Trophoblast cell (in vitro differentiated cells and primary cell): ENCODE measurements around the gene SSBP3.

Experiments used
- DNase-seq, 2 donors: peaks; one replicate each; pipeline ENCODE4 v3.0.0-alpha.2; 2016
- H2AFZ ChIP-seq: 2 replicates; pipeline ENCODE4 v1.6.1; 2013; ENCODE audit warnings: low read length, moderate library complexity, mild to moderate bottlenecking; ENCODE audit not compliant: insufficient read depth, poor library complexity
- H2AK5ac ChIP-seq: 2 replicates; pipeline ENCODE4 v1.6.1; 2013; ENCODE audit warnings: mild to moderate bottlenecking, low read length
- H2BK120ac ChIP-seq: 2 replicates; pipeline ENCODE4 v1.6.1; 2013; ENCODE audit warnings: low read length, mild to moderate bottlenecking, moderate library complexity; ENCODE audit not compliant: insufficient read depth, poor library complexity
- H2BK12ac ChIP-seq: 2 replicates; pipeline ENCODE4 v1.6.1; 2013; ENCODE audit warnings: mild to moderate bottlenecking, low read length, moderate library complexity
- H2BK5ac ChIP-seq: 2 replicates; pipeline ENCODE4 v1.6.1; 2013; ENCODE audit warnings: low read length, low read depth, moderate library complexity, mild to moderate bottlenecking; ENCODE audit not compliant: poor library complexity
- H3K14ac ChIP-seq: 2 replicates; pipeline ENCODE4 v1.6.1; 2013; ENCODE audit warnings: mild to moderate bottlenecking, low read length
- H3K18ac ChIP-seq: 2 replicates; pipeline ENCODE4 v1.6.1; 2013; ENCODE audit warnings: mild to moderate bottlenecking, low read length
- H3K23ac ChIP-seq: 2 replicates; pipeline ENCODE4 v1.6.1; 2013; ENCODE audit warnings: low read length
- H3K27ac ChIP-seq: 2 replicates; pipeline ENCODE4 v1.5.1; 2013; ENCODE audit warnings: low read depth, mild to moderate bottlenecking, inconsistent platforms, low read length, moderate library complexity
- H3K27me3 ChIP-seq: 2 replicates; pipeline ENCODE4 v1.6.1; 2013; ENCODE audit warnings: inconsistent platforms, mild to moderate bottlenecking, low read length, moderate library complexity; ENCODE audit not compliant: insufficient read depth
- H3K36me3 ChIP-seq, 2 experiments: 1 replicate in 1 of 2; 2 replicates in 1 of 2; pipeline ENCODE4 v1.6.1; 2013; ENCODE audit warnings: low read length in 2 of 2, mild to moderate bottlenecking in 2 of 2, moderate library complexity in 1 of 2; ENCODE audit not compliant: insufficient read depth in 2 of 2, control insufficient read depth in 1 of 2
- H3K4ac ChIP-seq: 2 replicates; pipeline ENCODE4 v1.6.1; 2013; ENCODE audit warnings: low read depth, mild to moderate bottlenecking, low read length, moderate library complexity
- H3K4me1 ChIP-seq, 2 experiments: 1 replicate in 1 of 2; 2 replicates in 1 of 2; pipeline ENCODE4 v1.6.1; 2013; ENCODE audit warnings: low read length in 2 of 2, mild to moderate bottlenecking in 2 of 2, moderate library complexity in 1 of 2; ENCODE audit not compliant: insufficient read depth in 2 of 2, control insufficient read depth in 1 of 2
- H3K4me2 ChIP-seq: 2 replicates; pipeline ENCODE4 v1.6.1; 2013; ENCODE audit warnings: inconsistent platforms, mild to moderate bottlenecking, low read length, moderate library complexity
- H3K4me3 ChIP-seq: 2 replicates; pipeline ENCODE4 v1.5.1; 2013; ENCODE audit warnings: mild to moderate bottlenecking, low read depth, low read length, inconsistent platforms
- H3K79me1 ChIP-seq: one replicate; pipeline ENCODE4 v1.6.1; 2013; ENCODE audit warnings: low read length
- H3K79me2 ChIP-seq: 2 replicates; pipeline ENCODE4 v1.6.1; 2013; ENCODE audit warnings: low read length, mild to moderate bottlenecking; ENCODE audit not compliant: control insufficient read depth, insufficient read depth, poor library complexity
- H3K9ac ChIP-seq: 2 replicates; pipeline ENCODE4 v1.6.1; 2013; ENCODE audit warnings: mild to moderate bottlenecking, low read length
- H3K9me3 ChIP-seq: 2 replicates; pipeline ENCODE4 v1.6.1; 2013; ENCODE audit warnings: low read depth, mild to moderate bottlenecking, control low read depth, inconsistent platforms, low read length; ENCODE audit not compliant: insufficient read depth
- H4K12ac ChIP-seq: 2 replicates; pipeline ENCODE4 v1.6.1; 2013; ENCODE audit warnings: low read depth, mild to moderate bottlenecking, low read length, moderate library complexity
- H4K8ac ChIP-seq: 2 replicates; pipeline ENCODE4 v1.6.1; 2013; ENCODE audit warnings: low read depth, mild to moderate bottlenecking, low read length, moderate library complexity
- H4K91ac ChIP-seq: one replicate; pipeline ENCODE4 v1.6.1; 2013; ENCODE audit warnings: low read depth, mild to moderate bottlenecking, low read length, moderate library complexity
- WGBS: extraction: QIAGEN DNeasy Blood & Tissue Kit; methylation state at CpG from one replicate; pipeline ENCODE4 v1.1.7; 2013; ENCODE audit warnings: missing lambda C conversion rate; ENCODE audit not compliant: insufficient read length, insufficient coverage; ENCODE audit errors: extremely low coverage; 5-methylcytosine and 5-hydroxymethylcytosine counted together

Gene SSBP3

DNA sequence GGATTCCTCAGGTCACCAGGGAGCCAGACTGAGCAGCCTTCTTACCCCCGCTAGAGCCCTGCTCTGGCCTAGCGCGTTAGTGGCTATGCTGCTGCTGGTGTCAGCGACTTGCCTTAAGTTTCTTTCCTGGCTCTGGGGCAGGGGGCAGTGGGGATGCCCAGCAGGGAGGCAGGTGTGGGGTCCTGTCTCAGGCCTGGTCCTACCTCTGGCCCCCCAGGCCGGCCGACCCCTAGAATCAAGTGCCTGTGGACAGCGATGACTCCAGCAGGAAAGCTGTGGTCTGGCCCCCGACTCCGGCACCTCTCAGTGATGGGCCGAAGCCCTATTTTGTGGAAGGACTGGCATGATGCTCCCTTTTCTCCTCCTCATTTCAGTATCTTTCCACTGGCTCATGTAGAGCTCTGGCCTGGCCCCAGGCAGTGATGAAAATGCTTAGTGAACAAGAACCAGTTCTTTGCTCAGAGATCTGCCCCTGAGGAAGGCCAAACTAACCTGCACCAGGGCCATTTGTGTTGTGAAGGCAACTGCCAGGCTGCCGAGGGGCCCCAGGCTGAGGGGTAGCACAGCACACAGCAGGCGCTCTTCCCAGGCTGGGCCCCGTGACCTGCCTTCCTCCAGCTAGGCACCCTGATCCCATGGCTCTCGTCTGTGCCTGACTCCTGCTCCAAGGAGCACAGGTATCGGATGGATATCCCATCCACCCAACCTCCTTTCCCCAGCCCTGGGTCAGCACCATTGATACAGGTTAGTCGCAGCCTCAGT, 182.6 kb downstream of the SSBP3 start:
- Histone ChIP-seq H3K79me2 (no peaks in the 10 kb centered on the region), H3K23ac (no peak overlapping the region), H4K91ac (no peak overlapping the region), H3K36me3 (peaks cover 24 to 30% of the 10 kb centered on the region in 2 experiments), H3K18ac (no peak overlapping the region), H3K14ac (no peak overlapping the region), H3K27me3 (no peaks in the 10 kb centered on the region), H3K79me1 (no peaks in the 10 kb centered on the region), H3K9ac (no peak overlapping the region), H2BK120ac (no peak overlapping the region), H2BK12ac (no peak overlapping the region), H2BK5ac (no peak overlapping the region), H3K4me2 (no peak overlapping the region), H3K27ac (no peak overlapping the region), H3K9me3 (peaks cover 4% of the 10 kb centered on the region), H4K12ac (no peak overlapping the region), H3K4me1 (peaks cover 10 to 19% of the 10 kb centered on the region in 2 experiments), H3K4me3 (no peak overlapping the region), H3K4ac (no peak overlapping the region), H4K8ac (no peak overlapping the region), H2AFZ (no peak overlapping the region), H2AK5ac (no peak overlapping the region)
- WGBS = no CpG with 5 or more reads among the region's 16 CpGs
- DNase-seq = no peak

DNA sequence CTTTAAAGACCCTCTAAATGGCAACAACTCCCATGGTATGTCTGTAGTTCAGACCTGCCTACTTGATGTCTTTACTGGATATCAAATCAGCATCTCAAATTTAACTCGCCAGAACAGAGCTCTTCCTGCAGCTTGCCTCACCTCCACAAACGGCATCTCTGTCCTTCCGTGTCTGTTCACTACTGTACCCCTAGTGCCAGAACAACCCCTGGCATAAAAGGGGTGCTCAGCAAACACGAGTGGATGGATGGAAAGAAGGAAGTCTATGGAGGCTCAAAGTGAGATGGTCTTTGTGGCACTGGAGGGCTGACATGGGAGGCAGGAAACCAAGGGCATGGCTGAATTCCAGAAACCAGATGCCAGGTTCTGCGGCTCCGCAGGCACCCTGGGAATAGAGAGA, 183.5 kb downstream of the SSBP3 start:
- no peak overlapping the region for H3K4me2 ChIP-seq
- DNase-seq = no peak
- WGBS = no CpG with 5 or more reads among the region's 6 CpGs
- H3K4ac ChIP-seq = no peak overlapping the region
- H2BK5ac ChIP-seq = no peak overlapping the region
- H2BK12ac ChIP-seq = no peak overlapping the region
- H3K9me3 ChIP-seq = peaks cover 4% of the 10 kb centered on the region
- H2BK120ac ChIP-seq = no peak overlapping the region
- no peak overlapping the region for H3K27ac ChIP-seq
- H4K8ac ChIP-seq = no peak overlapping the region
- H3K9ac ChIP-seq = no peak overlapping the region
- no peaks in the 10 kb centered on the region for H3K79me1 ChIP-seq
- no peak overlapping the region for H3K4me3 ChIP-seq
- no peak overlapping the region for H4K12ac ChIP-seq
- H4K91ac ChIP-seq = no peak overlapping the region
- no peaks in the 10 kb centered on the region for H3K27me3 ChIP-seq
- H3K23ac ChIP-seq = no peak overlapping the region
- H3K4me1 ChIP-seq = peaks cover under 1 to 10% of the 10 kb centered on the region in 2 experiments
- no peak overlapping the region for H2AK5ac ChIP-seq
- peaks cover 21 to 34% of the 10 kb centered on the region in 2 experiments for H3K36me3 ChIP-seq
- H2AFZ ChIP-seq = no peak overlapping the region
- H3K79me2 ChIP-seq = no peaks in the 10 kb centered on the region
- no peak overlapping the region for H3K18ac ChIP-seq
- H3K14ac ChIP-seq = no peak overlapping the region

DNA sequence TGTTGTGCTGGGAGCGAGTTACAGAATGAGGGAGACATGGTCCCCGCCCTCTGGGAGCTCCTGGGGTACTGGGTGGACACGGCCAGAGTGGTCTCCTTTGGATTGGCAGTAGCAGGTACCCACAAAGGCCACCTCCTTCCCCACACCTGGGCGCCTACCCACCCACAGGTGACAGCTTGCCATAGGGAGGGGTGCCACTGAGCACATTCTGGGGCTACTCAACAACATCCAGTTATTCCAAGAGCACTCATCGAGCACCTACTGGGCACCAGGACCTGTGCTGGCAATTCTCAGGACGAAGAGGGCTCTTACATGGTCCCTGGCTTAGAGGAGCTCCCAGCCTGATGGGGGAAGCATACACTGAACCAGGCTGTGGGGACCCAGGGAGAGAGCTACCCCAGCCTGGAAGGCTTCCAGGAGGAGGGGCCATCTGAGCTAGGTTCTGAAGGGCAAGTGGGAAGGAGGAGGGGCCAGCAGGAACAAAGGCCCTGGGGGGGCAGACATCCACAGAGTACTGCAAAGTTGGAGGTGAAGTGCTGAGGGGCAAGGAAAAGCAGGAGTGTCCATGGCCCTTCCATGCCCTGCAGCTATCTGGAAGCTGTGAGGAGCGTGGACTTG, 184.2 kb downstream of the SSBP3 start:
- Histone ChIP-seq H3K27me3 (no peaks in the 10 kb centered on the region), H3K9ac (no peak overlapping the region), H4K8ac (no peak overlapping the region), H3K36me3 (peaks cover 25 to 39% of the 10 kb centered on the region in 2 experiments), H3K4ac (no peak overlapping the region), H3K4me3 (no peak overlapping the region), H2BK5ac (no peak overlapping the region), H3K79me2 (no peaks in the 10 kb centered on the region), H3K4me2 (no peak overlapping the region), H4K12ac (no peak overlapping the region), H2BK12ac (no peak overlapping the region), H3K14ac (no peak overlapping the region), H2AK5ac (no peak overlapping the region), H3K27ac (no peak overlapping the region), H2AFZ (no peak overlapping the region), H3K9me3 (peaks cover 4% of the 10 kb centered on the region), H3K4me1 (peaks cover 0 to 5% of the 10 kb centered on the region in 2 experiments), H3K79me1 (no peaks in the 10 kb centered on the region), H3K23ac (no peak overlapping the region), H4K91ac (no peak overlapping the region), H2BK120ac (no peak overlapping the region), H3K18ac (no peak overlapping the region)
- WGBS = no CpG with 5 or more reads among the region's 7 CpGs
- no peak for DNase-seq

DNA sequence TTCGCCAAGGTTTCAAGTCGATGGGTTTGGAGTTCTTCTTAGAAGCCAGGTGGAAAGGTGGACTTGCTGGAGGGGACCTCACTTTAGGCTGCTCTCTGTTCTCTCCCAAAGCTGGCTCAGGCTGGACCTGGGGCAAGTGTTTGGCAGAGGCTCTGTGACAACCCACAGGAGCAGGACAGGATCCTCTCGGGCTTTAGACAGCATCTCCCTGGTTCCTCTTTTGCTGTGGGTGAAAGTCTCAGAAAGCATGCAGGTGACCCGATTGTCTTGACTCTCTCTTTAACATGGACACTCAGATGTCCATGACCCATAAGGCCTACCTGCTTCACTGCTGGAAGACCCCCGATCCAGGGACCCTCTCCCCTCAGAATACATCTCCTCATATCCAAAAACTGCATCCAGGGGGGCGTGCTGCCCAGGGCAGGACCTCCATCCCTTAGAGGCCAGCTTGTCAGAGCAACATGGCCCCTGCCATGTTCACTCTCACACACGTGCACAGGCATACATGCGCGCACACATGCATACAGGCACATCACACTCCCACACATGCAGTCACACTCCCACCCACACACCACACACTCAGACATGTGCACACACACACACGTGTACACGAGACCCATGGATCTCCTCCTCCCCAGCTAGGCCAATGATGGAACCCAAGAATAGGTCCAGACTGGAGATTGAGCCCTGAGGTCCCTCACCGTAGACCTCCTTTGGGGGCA, 184.9 kb downstream of the SSBP3 start:
- H2BK12ac ChIP-seq = no peak overlapping the region
- no peak overlapping the region for H4K91ac ChIP-seq
- no CpG with 5 or more reads among the region's 12 CpGs for WGBS
- no peak overlapping the region for H3K9ac ChIP-seq
- no peak overlapping the region for H4K8ac ChIP-seq
- peak overlapping the region; percentile 49 for H3K4me3 ChIP-seq
- DNase-seq = no peak
- peaks cover 4% of the 10 kb centered on the region for H3K9me3 ChIP-seq
- no peak overlapping the region for H3K23ac ChIP-seq
- no peak overlapping the region for H3K14ac ChIP-seq
- H2BK5ac ChIP-seq = no peak overlapping the region
- no peak overlapping the region for H4K12ac ChIP-seq
- peaks cover 32 to 46% of the 10 kb centered on the region in 2 experiments for H3K36me3 ChIP-seq
- no peak overlapping the region for H3K4me2 ChIP-seq
- peaks cover 0 to 5% of the 10 kb centered on the region in 2 experiments for H3K4me1 ChIP-seq
- H3K79me2 ChIP-seq = no peaks in the 10 kb centered on the region
- H3K4ac ChIP-seq = no peak overlapping the region
- H3K27ac ChIP-seq = no peak overlapping the region
- H3K79me1 ChIP-seq = no peaks in the 10 kb centered on the region
- no peaks in the 10 kb centered on the region for H3K27me3 ChIP-seq
- no peak overlapping the region for H3K18ac ChIP-seq
- H2BK120ac ChIP-seq = no peak overlapping the region
- H2AK5ac ChIP-seq = no peak overlapping the region
- H2AFZ ChIP-seq = no peak overlapping the region
